ENCODE measurements around the gene AGRN.
"Not testable (repeated sequence)": the region's sequence is repeated elsewhere in the genome, so short reads cannot be mapped to it uniquely, and the experiment has no call there.

Gene AGRN

DNA sequence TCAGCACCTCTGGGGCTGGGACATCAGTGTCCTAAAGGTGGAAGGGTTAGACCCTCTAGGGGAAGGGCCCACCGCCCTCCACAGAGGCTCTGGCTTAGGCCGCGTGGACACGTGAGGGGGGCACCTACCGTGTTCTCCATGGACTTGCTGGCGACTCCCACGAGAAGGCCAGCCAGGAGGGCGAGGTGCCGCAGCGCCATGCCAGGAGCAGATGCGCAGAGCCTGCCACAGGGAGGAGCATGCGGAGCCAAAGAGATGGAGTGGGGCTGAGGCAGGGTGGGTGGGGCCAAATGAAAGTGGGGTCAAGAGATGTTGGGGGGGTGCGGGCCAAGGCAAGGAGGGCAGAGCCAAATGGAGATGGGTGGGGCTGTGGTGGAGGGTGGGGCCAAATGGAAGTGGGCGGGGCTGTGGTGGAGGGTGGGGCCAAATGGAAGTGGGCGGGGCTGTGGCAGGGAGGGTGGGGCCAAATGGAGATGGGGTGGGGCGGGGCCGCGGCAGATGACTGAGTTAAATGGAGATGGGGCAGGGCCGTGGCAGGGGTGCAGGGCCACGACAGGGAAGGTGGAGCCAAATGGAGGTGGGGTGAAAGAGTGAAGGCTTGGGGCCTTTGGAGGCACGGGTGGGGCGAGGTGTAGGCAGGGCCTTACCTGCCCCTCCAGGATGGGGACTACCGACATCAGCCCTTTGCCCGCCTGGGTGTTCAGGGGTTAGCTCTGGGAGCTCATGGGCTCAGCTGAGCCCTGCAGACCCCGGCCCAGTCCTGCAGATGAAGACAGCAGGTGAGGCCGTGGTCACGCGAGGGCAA lies 71.6 kb downstream of the AGRN start:
- H3K27ac ChIP-seq (ENCODE audit: low read length), result no peak overlapping the region
- no peaks in the 10 kb centered on the region for H3K27me3 ChIP-seq (ENCODE audit: low read depth, low read length)
- H3K4me1 ChIP-seq (ENCODE audit: control insufficient read depth in 1 of 2, insufficient read depth in 2 of 2, low read length in 2 of 2), result no peaks in the 10 kb centered on the region
- no peak overlapping the region for H3K4me3 ChIP-seq (ENCODE audit: low read depth in 1 of 2, low read length in 2 of 2)
- no peaks in the 10 kb centered on the region for H3K9me3 ChIP-seq (ENCODE audit: control insufficient read depth in 1 of 2, low read length in 2 of 2)
- no peaks in the 10 kb centered on the region for H3K36me3 ChIP-seq (ENCODE audit: control insufficient read depth in 1 of 2, insufficient read depth in 2 of 2, low read length in 2 of 2)

DNA sequence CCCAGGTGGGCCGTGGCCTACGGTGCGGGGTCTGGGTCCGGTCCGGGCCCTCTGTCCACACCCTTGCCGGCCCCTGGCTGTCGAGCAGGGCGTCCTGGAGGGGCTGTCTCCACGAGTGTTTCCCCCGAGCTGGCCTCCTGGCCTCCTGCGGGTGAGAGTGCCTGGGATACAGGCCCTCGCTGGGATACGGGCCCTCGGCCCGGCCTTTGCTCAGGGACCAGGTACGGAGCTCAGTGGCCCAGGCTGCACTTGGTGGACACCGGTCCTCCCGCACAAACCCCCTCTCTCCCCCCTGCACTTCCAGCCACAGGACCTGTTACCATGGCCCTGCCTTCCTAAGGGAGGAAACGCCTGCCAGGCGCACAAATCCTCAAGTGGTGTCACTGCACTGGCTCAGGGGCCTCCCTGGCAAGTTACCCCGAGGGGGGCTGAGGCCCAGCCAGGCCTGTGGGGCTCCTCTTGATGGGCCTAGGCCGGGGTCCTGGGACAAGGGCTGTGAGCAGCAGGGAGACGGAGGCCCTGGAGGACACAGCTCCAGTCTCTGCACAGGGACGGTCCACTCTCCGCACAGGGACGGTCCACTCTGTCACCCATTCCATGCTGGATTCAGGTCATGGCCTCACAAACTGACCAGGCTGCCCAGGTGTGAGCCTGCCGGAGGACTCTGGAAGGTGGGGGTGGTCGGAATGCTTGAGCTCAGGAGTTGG lies 72.4 kb downstream of the AGRN start:
- no peaks in the 10 kb centered on the region for H3K27me3 ChIP-seq (ENCODE audit: low read depth, low read length)
- no peaks in the 10 kb centered on the region for H3K36me3 ChIP-seq (ENCODE audit: control insufficient read depth in 1 of 2, insufficient read depth in 2 of 2, low read length in 2 of 2)
- no peaks in the 10 kb centered on the region for H3K9me3 ChIP-seq (ENCODE audit: control insufficient read depth in 1 of 2, low read length in 2 of 2)
- H3K4me1 ChIP-seq (ENCODE audit: control insufficient read depth in 1 of 2, insufficient read depth in 2 of 2, low read length in 2 of 2), result no peaks in the 10 kb centered on the region
- H3K27ac ChIP-seq (ENCODE audit: low read length), result no peak overlapping the region
- no peak overlapping the region for H3K4me3 ChIP-seq (ENCODE audit: low read depth in 1 of 2, low read length in 2 of 2)

DNA sequence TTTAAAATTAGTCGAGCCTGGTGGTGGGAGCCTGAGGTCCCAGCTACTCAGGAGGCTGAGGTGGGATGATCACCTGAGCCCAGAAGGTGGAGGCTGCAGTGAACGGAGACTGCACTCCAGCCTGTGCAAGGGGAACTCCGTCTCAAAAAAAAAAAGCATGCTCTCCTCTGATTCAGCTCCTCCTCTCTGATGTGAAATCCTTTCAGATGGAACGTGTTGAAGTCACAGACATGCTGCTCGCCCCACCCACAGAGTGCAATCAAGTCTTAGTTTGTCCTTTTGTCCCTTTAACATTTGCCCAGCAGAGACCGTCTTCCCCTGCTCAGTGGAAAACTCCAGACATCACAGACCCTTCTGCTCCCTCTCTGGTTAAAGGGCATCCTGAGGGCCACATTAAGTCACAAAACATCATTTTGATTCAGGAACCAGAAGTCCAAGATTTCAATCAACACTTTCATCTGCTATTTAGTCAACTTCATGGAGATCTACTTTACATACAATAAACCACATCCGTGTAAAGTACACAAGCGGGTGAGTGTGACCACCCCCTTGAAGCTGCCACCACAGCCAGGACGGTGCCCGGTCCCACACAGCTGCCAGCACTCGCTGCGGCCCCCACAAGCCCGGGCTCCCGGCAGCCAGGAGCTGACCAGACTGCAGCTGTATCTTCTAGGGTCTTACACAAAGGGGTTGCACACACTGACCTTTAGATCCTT lies 73.1 kb downstream of the AGRN start:
- no peak overlapping the region for H3K27ac ChIP-seq (ENCODE audit: low read length)
- H3K36me3 ChIP-seq (ENCODE audit: control insufficient read depth in 1 of 2, insufficient read depth in 2 of 2, low read length in 2 of 2), result no peaks in the 10 kb centered on the region
- H3K4me3 ChIP-seq (ENCODE audit: low read depth in 1 of 2, low read length in 2 of 2), result no peak overlapping the region
- no peaks in the 10 kb centered on the region for H3K9me3 ChIP-seq (ENCODE audit: control insufficient read depth in 1 of 2, low read length in 2 of 2)
- no peaks in the 10 kb centered on the region for H3K4me1 ChIP-seq (ENCODE audit: control insufficient read depth in 1 of 2, insufficient read depth in 2 of 2, low read length in 2 of 2)
- H3K27me3 ChIP-seq (ENCODE audit: low read depth, low read length), result no peaks in the 10 kb centered on the region

DNA sequence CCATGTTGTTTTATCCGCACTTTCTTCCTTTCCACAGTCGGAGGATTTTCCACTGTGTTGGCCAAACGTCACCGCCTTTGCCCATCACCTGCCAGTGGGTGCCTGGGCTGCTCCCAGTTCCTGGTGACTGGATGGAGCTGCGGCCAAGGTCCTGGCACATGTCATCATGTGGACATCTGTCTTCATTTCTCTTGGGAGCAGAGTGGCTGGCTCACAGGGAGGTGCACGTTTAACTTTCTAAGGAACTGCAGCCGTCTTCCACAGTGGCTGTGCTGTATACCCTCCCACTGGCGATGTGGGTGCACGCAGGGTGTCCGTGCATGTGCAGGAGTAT lies 73.7 kb downstream of the AGRN start:
- no peaks in the 10 kb centered on the region for H3K9me3 ChIP-seq (ENCODE audit: control insufficient read depth in 1 of 2, low read length in 2 of 2)
- no peaks in the 10 kb centered on the region for H3K36me3 ChIP-seq (ENCODE audit: control insufficient read depth in 1 of 2, insufficient read depth in 2 of 2, low read length in 2 of 2)
- no peaks in the 10 kb centered on the region for H3K27me3 ChIP-seq (ENCODE audit: low read depth, low read length)
- H3K27ac ChIP-seq (ENCODE audit: low read length), result no peak overlapping the region
- no peaks in the 10 kb centered on the region for H3K4me1 ChIP-seq (ENCODE audit: control insufficient read depth in 1 of 2, insufficient read depth in 2 of 2, low read length in 2 of 2)
- H3K4me3 ChIP-seq (ENCODE audit: low read depth in 1 of 2, low read length in 2 of 2), result no peak overlapping the region

DNA sequence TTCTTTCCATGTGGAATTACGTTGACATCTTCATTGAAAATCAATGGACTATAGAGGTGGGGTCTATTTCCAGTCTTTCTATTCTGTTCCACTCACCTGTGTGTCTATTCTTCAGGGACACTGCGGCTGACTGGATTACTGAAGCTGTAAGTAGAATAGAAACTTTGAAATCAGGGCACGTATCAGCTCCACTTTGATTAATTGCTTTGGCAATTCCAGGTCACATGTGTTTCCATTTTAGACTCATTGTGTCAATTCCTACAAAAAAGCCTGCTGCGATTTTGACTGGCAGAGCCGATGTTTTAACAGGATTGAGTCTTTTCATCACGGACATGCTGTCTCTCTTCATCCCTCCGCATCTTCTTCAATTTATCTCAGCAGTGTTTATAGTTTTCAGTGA lies 75.1 kb downstream of the AGRN start:
- no peak overlapping the region for H3K27ac ChIP-seq (ENCODE audit: low read length)
- H3K36me3 ChIP-seq (ENCODE audit: control insufficient read depth in 1 of 2, insufficient read depth in 2 of 2, low read length in 2 of 2), result no peaks in the 10 kb centered on the region
- no peaks in the 10 kb centered on the region for H3K27me3 ChIP-seq (ENCODE audit: low read depth, low read length)
- no peaks in the 10 kb centered on the region for H3K9me3 ChIP-seq (ENCODE audit: control insufficient read depth in 1 of 2, low read length in 2 of 2)
- no peak overlapping the region for H3K4me3 ChIP-seq (ENCODE audit: low read depth in 1 of 2, low read length in 2 of 2)
- no peaks in the 10 kb centered on the region for H3K4me1 ChIP-seq (ENCODE audit: control insufficient read depth in 1 of 2, insufficient read depth in 2 of 2, low read length in 2 of 2)

DNA sequence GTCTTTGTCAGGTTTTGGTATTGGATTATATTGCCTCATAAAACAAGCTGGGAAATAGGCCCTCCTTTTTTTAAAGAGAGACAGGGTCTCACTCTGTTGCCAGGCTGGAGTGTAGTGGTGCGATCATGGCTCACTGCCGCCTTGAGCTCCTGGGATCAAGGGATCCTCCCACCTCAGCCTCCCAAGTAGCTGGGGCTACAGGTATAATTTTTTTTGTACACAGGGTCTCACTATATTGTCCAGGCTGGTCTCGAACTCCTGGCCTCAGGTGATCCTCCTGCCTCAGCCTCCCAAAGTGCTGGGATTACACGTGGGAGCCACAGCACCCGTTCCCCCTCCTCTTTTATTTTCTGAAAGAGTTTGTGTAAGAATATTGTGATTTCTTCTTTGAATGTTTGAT lies 76.2 kb downstream of the AGRN start:
- H3K27ac ChIP-seq (ENCODE audit: low read length); H3K27me3 ChIP-seq (ENCODE audit: low read depth, low read length); H3K4me3 ChIP-seq (ENCODE audit: low read depth in 1 of 2, low read length in 2 of 2); H3K4me1 ChIP-seq (ENCODE audit: control insufficient read depth in 1 of 2, insufficient read depth in 2 of 2, low read length in 2 of 2); H3K9me3 ChIP-seq (ENCODE audit: control insufficient read depth in 1 of 2, low read length in 2 of 2); H3K36me3 ChIP-seq (ENCODE audit: control insufficient read depth in 1 of 2, insufficient read depth in 2 of 2, low read length in 2 of 2): not testable (repeated sequence)

DNA sequence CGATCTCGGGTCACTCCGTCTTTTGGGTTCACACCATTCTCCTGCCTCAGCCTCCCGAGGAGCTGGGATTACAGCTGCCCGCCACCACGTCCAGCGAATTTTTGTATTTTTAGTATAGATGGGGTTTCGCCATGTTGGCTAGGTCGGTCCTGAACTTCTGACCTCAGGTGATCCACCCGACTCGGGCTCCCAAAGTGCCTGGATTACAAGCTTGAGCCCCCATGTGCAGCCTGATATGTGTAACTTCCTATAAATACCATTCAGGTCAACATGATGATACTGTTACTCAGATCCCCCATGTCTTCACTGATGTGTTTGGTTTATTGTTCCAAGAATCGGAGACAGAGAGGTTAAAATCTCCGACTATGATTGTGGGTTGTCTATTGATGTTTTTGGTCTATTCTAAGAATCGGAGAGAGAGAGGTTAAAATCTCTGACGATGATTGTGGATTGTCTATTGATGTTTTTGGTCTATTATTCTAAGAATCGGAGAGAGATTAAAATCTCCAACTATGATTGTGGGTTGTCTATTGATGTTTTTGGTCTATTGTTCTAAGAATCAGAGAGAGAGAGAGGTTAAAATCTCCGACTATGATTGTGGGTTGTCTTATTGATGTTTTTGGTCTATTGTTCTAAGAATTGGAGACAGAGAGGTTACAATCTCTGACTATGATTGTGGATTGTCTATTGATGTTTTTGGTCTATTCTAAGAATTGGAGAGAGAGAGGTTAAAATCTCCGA lies 78.9 kb downstream of the AGRN start:
- H3K27me3 ChIP-seq (ENCODE audit: low read depth, low read length), result no peaks in the 10 kb centered on the region
- H3K4me3 ChIP-seq (ENCODE audit: low read depth in 1 of 2, low read length in 2 of 2), result no peak overlapping the region
- H3K27ac ChIP-seq (ENCODE audit: low read length), result no peak overlapping the region

DNA sequence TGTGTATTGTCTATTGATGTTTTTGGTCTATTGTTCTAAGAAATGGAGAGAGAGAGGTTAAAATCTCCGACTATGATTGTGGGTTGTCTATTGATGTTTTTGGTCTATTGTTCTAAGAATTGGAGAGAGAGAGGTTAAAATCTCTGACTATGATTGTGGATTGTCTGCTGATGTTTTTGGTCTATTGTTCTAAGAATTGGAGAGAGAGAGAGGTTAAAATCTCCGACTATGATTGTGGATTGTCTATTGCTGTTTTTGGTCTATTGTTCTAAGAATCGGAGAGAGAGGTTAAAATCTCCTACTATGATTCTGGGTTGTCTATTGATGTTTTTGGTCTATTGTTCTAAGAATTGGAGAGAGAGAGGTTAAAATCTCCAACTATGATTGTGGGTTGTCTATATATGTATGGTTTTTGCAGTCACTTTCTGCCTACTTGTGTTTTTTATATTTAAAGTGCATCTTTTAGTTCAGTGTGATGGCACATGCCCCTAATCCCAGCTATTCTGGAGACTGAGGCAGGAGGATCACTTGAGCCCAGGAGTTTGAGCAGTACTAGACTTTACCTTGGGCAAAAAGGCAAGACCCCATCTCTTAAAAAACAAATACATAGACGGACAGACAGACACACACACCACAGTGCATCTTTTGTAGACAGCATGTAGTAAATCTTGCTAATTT lies 79.7 kb downstream of the AGRN start:
- Histone ChIP-seq H3K36me3 (ENCODE audit: control insufficient read depth in 1 of 2, insufficient read depth in 2 of 2, low read length in 2 of 2) (no peaks in the 10 kb centered on the region), H3K27me3 (ENCODE audit: low read depth, low read length) (no peaks in the 10 kb centered on the region), H3K4me3 (ENCODE audit: low read depth in 1 of 2, low read length in 2 of 2) (no peak overlapping the region), H3K9me3 (ENCODE audit: control insufficient read depth in 1 of 2, low read length in 2 of 2) (no peaks in the 10 kb centered on the region), H3K4me1 (ENCODE audit: control insufficient read depth in 1 of 2, insufficient read depth in 2 of 2, low read length in 2 of 2) (no peaks in the 10 kb centered on the region), H3K27ac (ENCODE audit: low read length) (no peak overlapping the region)

More for the DNA sequence above, 78.9 kb downstream of the AGRN start:
- Histone ChIP-seq H3K36me3 (ENCODE audit: control insufficient read depth in 1 of 2, insufficient read depth in 2 of 2, low read length in 2 of 2) (no peaks in the 10 kb centered on the region), H3K9me3 (ENCODE audit: control insufficient read depth in 1 of 2, low read length in 2 of 2) (no peaks in the 10 kb centered on the region), H3K4me1 (ENCODE audit: control insufficient read depth in 1 of 2, insufficient read depth in 2 of 2, low read length in 2 of 2) (no peaks in the 10 kb centered on the region)

DNA sequence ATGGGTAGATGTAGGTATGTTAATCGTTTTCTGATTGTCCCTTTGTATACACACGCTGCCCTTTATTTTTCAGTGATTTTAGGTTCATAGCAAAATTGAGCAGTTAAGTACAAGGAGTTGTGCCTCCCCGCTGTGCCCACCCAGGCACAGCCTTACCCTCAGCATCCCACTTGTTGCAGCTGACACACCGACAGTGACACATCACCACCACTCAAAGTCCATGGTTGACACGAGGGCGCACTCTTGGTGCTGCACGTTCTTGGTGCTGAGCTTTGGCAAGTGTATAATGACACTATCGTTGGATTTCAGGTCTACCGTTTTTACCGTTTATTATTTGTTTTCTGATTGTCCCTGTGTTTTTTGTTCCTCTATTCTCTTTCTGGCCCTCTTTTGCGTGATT lies 80.4 kb downstream of the AGRN start:
- no peaks in the 10 kb centered on the region for H3K27me3 ChIP-seq (ENCODE audit: low read depth, low read length)
- no peaks in the 10 kb centered on the region for H3K36me3 ChIP-seq (ENCODE audit: control insufficient read depth in 1 of 2, insufficient read depth in 2 of 2, low read length in 2 of 2)
- H3K9me3 ChIP-seq (ENCODE audit: control insufficient read depth in 1 of 2, low read length in 2 of 2), result no peaks in the 10 kb centered on the region
- no peaks in the 10 kb centered on the region for H3K4me1 ChIP-seq (ENCODE audit: control insufficient read depth in 1 of 2, insufficient read depth in 2 of 2, low read length in 2 of 2)
- no peak overlapping the region for H3K27ac ChIP-seq (ENCODE audit: low read length)
- H3K4me3 ChIP-seq (ENCODE audit: low read depth in 1 of 2, low read length in 2 of 2), result no peak overlapping the region

DNA sequence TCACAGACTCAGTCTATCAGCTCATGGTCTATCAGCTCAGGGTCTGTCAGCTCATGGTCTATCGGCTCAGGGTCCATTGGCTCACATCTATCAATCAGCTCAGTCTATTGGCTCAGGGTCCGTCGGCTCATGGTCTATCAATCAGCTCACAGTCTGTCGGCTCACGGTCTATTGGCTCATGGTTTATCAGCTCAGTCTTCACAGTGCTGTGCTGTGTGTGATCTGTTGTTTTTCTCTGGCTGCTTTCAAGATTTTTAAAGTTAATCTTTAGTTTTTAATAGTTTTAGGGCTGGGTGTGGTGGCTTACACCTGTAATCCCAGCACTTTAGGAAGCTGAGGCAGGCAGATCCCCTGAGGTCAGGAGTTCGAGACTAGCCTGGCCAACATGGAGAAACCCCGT lies 81.6 kb downstream of the AGRN start:
- Histone ChIP-seq H3K27me3 (ENCODE audit: low read depth, low read length) (no peaks in the 10 kb centered on the region), H3K4me1 (ENCODE audit: control insufficient read depth in 1 of 2, insufficient read depth in 2 of 2, low read length in 2 of 2) (no peaks in the 10 kb centered on the region), H3K27ac (ENCODE audit: low read length) (no peak overlapping the region), H3K4me3 (ENCODE audit: low read depth in 1 of 2, low read length in 2 of 2) (no peak overlapping the region), H3K9me3 (ENCODE audit: control insufficient read depth in 1 of 2, low read length in 2 of 2) (no peaks in the 10 kb centered on the region), H3K36me3 (ENCODE audit: control insufficient read depth in 1 of 2, insufficient read depth in 2 of 2, low read length in 2 of 2) (no peaks in the 10 kb centered on the region)

DNA sequence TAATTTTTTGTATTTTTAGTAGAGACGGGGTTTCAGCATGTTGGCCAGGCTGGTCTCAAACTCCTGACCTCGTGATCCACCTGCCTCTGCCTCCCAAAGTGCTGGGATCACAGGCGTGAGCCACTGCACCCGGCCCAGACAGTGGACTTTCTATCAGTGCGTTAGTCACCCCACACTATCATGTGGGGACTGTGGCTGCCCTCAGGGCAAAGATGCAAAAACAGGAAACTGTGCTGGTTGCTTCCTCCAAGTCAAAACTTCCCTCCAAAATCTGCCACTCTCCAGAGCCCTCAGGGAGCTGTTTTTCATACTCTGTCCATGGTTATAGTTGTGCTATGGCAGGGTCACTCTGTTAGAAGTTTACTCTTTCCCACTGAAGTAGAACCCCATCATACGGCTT lies 84.2 kb downstream of the AGRN start:
- H3K36me3 ChIP-seq (ENCODE audit: control insufficient read depth in 1 of 2, insufficient read depth in 2 of 2, low read length in 2 of 2); H3K27me3 ChIP-seq (ENCODE audit: low read depth, low read length); H3K4me3 ChIP-seq (ENCODE audit: low read depth in 1 of 2, low read length in 2 of 2); H3K27ac ChIP-seq (ENCODE audit: low read length); H3K4me1 ChIP-seq (ENCODE audit: control insufficient read depth in 1 of 2, insufficient read depth in 2 of 2, low read length in 2 of 2); H3K9me3 ChIP-seq (ENCODE audit: control insufficient read depth in 1 of 2, low read length in 2 of 2): not testable (repeated sequence)
